Peyer's patch (tissue), 4 donors: ENCODE data around the gene FBXO45.

Experiments used
- POLR2A ChIP-seq, 2 donors: fragments of 450-650 bp; IDR thresholded peaks; one replicate each; pipeline ENCODE4 v1.5.1; 2017; ENCODE audit warnings: antibody characterized with exemption in 2 of 2, mild to moderate bottlenecking in 2 of 2, moderate library complexity in 2 of 2
- TF ChIP-seq, protein P1 (sequence below), 6 experiments: fragments of 450-650 bp in 4 of 6; fragments of 200-600 bp in 2 of 6; sonication (generic) in 1 of 6; IDR thresholded peaks; one replicate each; pipeline ENCODE4 v1.5.1; 2017 to 2019; ENCODE audit warnings: antibody characterized with exemption in 6 of 6, mild to moderate bottlenecking in 3 of 6, moderate library complexity in 1 of 6

DNA sequence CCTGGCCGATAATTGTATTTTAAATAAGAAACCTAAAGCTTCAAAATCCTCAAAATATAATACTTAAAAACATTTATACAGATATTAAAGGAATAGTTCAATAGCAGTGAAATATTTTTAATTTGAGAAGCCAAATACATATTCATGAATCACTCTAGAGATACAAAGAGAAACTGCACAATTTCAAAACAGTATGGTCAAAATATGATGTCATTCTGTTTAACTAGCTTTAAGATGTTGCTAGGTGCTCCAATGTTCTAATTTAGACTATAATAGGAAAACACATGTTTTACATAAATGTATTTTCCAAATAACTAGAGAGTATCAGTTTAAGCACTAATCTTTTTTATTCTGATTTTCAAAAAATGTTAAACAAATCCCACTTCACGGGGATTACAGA lies 60.8 kb downstream of the FBXO45 start:
- TF ChIP-seq, protein P1, sequence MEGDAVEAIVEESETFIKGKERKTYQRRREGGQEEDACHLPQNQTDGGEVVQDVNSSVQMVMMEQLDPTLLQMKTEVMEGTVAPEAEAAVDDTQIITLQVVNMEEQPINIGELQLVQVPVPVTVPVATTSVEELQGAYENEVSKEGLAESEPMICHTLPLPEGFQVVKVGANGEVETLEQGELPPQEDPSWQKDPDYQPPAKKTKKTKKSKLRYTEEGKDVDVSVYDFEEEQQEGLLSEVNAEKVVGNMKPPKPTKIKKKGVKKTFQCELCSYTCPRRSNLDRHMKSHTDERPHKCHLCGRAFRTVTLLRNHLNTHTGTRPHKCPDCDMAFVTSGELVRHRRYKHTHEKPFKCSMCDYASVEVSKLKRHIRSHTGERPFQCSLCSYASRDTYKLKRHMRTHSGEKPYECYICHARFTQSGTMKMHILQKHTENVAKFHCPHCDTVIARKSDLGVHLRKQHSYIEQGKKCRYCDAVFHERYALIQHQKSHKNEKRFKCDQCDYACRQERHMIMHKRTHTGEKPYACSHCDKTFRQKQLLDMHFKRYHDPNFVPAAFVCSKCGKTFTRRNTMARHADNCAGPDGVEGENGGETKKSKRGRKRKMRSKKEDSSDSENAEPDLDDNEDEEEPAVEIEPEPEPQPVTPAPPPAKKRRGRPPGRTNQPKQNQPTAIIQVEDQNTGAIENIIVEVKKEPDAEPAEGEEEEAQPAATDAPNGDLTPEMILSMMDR (IDR thresholded peaks at IDR 0.05): no peak
- no peak for TF ChIP-seq POLR2A (IDR thresholded peaks at IDR 0.05)
